H9 (cell line): ENCODE measurements around the gene ATXN3. TPM values are rescaled to one million over a fixed set of nuclear protein-coding genes. Genes with fewer than 3 reads are reported as not detected.

ENCODE experiments used
- DNase-seq: peaks from one replicate; pipeline ENCODE4 v3.0.0-alpha.2; 2017
- H2AFZ ChIP-seq: one replicate; pipeline ENCODE4 v1.6.1; 2013; ENCODE audit warnings: mild to moderate bottlenecking, low read length, control low read depth, moderate library complexity
- H2AK5ac ChIP-seq: 2 replicates; pipeline ENCODE4 v1.6.1; 2013; ENCODE audit warnings: low read length, control low read depth, mixed read lengths; ENCODE audit not compliant: insufficient read length
- H2BK120ac ChIP-seq: one replicate; pipeline ENCODE4 v1.6.1; 2013; ENCODE audit warnings: low read depth, mild to moderate bottlenecking, low read length, control low read depth, inconsistent platforms; ENCODE audit not compliant: poor library complexity, severe bottlenecking
- H2BK12ac ChIP-seq: 2 replicates; pipeline ENCODE4 v1.6.1; 2013; ENCODE audit warnings: low read length, control low read depth, mixed read lengths, low read depth; ENCODE audit not compliant: insufficient read length
- H2BK15ac ChIP-seq: 2 replicates; pipeline ENCODE4 v1.6.1; 2013; ENCODE audit warnings: low read depth, low read length, control low read depth
- H2BK20ac ChIP-seq: one replicate; pipeline ENCODE4 v1.6.1; 2013; ENCODE audit warnings: low read depth, mild to moderate bottlenecking, low read length, control low read depth, inconsistent platforms; ENCODE audit not compliant: poor library complexity, severe bottlenecking
- H2BK5ac ChIP-seq: 2 replicates; pipeline ENCODE4 v1.6.1; 2013; ENCODE audit warnings: low read length, control low read depth, mixed read lengths; ENCODE audit not compliant: insufficient read length
- H3K14ac ChIP-seq: 2 replicates; pipeline ENCODE4 v1.6.1; 2013; ENCODE audit warnings: low read length, control low read depth; ENCODE audit not compliant: insufficient read depth
- H3K18ac ChIP-seq: 2 replicates; pipeline ENCODE4 v1.6.1; 2013; ENCODE audit warnings: low read depth, mild to moderate bottlenecking, mixed read lengths, low read length, control low read depth; ENCODE audit not compliant: insufficient read length
- H3K23ac ChIP-seq: 2 replicates; pipeline ENCODE4 v1.6.1; 2013; ENCODE audit warnings: low read length, control low read depth, mixed read lengths, low read depth; ENCODE audit not compliant: insufficient read length
- H3K23me2 ChIP-seq: 2 replicates; pipeline ENCODE4 v1.6.1; 2013; ENCODE audit warnings: low read depth, mild to moderate bottlenecking, mixed read lengths, low read length, control low read depth; ENCODE audit not compliant: insufficient read length, poor library complexity, severe bottlenecking
- H3K27ac ChIP-seq: 2 replicates; pipeline ENCODE4 v1.5.1; 2013; ENCODE audit warnings: low read length, control low read depth, mixed read lengths, low read depth; ENCODE audit not compliant: insufficient read length
- H3K27me3 ChIP-seq: 2 replicates; pipeline ENCODE4 v1.6.1; 2013; ENCODE audit warnings: low read length, control low read depth, inconsistent platforms; ENCODE audit not compliant: insufficient read depth
- H3K4ac ChIP-seq: 2 replicates; pipeline ENCODE4 v1.6.1; 2013; ENCODE audit warnings: low read depth, mild to moderate bottlenecking, control low read depth, inconsistent platforms, low read length, moderate library complexity
- H3K4me1 ChIP-seq: 2 replicates; pipeline ENCODE4 v1.6.1; 2013; ENCODE audit warnings: low read length, control low read depth, inconsistent platforms; ENCODE audit not compliant: insufficient read depth
- H3K4me2 ChIP-seq: 2 replicates; pipeline ENCODE4 v1.6.1; 2013; ENCODE audit warnings: low read length, control low read depth, mixed read lengths; ENCODE audit not compliant: insufficient read length, insufficient read depth
- H3K56ac ChIP-seq: 2 replicates; pipeline ENCODE4 v1.6.1; 2013; ENCODE audit warnings: low read depth, mild to moderate bottlenecking, mixed read lengths, low read length, control low read depth; ENCODE audit not compliant: insufficient read length
- H3K79me1 ChIP-seq: 2 replicates; pipeline ENCODE4 v1.6.1; 2013; ENCODE audit warnings: low read depth, mild to moderate bottlenecking, moderate library complexity, low read length, control low read depth, inconsistent platforms; ENCODE audit not compliant: insufficient read depth, poor library complexity, severe bottlenecking
- H3K79me2 ChIP-seq: 2 replicates; pipeline ENCODE4 v1.6.1; 2013; ENCODE audit warnings: low read length, control low read depth, inconsistent platforms; ENCODE audit not compliant: insufficient read depth
- H3K9ac ChIP-seq: 2 replicates; pipeline ENCODE4 v1.6.1; 2013; ENCODE audit warnings: low read length, control low read depth, mixed read lengths; ENCODE audit not compliant: insufficient read length; ENCODE audit errors: extremely low read depth
- H3K9me3 ChIP-seq: one replicate; pipeline ENCODE4 v1.6.1; 2013; ENCODE audit warnings: low read depth, low read length, inconsistent platforms; ENCODE audit not compliant: control insufficient read depth
- H3T11ph ChIP-seq: one replicate; pipeline ENCODE4 v1.6.1; 2013; ENCODE audit warnings: mild to moderate bottlenecking, low read length, control low read depth, inconsistent platforms
- H4K20me1 ChIP-seq: one replicate; pipeline ENCODE4 v1.6.1; 2013; ENCODE audit not compliant: control insufficient read depth, insufficient read length, insufficient read depth
- H4K5ac ChIP-seq: 2 replicates; pipeline ENCODE4 v1.6.1; 2013; ENCODE audit warnings: low read depth, mild to moderate bottlenecking, mixed read lengths, low read length, control low read depth; ENCODE audit not compliant: insufficient read length
- H4K8ac ChIP-seq: replicated peaks from 2 replicates; pipeline ENCODE4 v1.6.1; 2013; ENCODE audit warnings: low read length, control low read depth, mixed read lengths, low read depth; ENCODE audit not compliant: insufficient read length
- H4K91ac ChIP-seq: 2 replicates; pipeline ENCODE4 v1.6.1; 2013; ENCODE audit warnings: low read depth, mild to moderate bottlenecking, moderate library complexity, mixed read lengths, low read length, control low read depth; ENCODE audit not compliant: insufficient read length
- H3K27ac Mint-ChIP-seq, 3 experiments: 2 replicates in 2 of 3; 3 replicates in 1 of 3; pipeline ENCODE4 v1.8.0; 2020 to 2021; ENCODE audit warnings: mixed read lengths in 3 of 3, mild to moderate bottlenecking in 1 of 3, moderate library complexity in 1 of 3
- H3K27me3 Mint-ChIP-seq: 2 replicates; pipeline ENCODE4 v1.8.0; 2021; ENCODE audit warnings: low read depth, mild to moderate bottlenecking, moderate library complexity, mixed read lengths
- H3K36me3 Mint-ChIP-seq, 3 experiments: 2 replicates in 2 of 3; 3 replicates in 1 of 3; pipeline ENCODE4 v1.8.0; 2020 to 2021; ENCODE audit warnings: low read depth in 3 of 3, mixed read lengths in 3 of 3; ENCODE audit not compliant: insufficient read depth in 1 of 3
- H3K4me1 Mint-ChIP-seq, 2 experiments: 2 replicates each; pipeline ENCODE4 v1.8.0; 2020; ENCODE audit warnings: mixed read lengths in 2 of 2
- H3K4me3 Mint-ChIP-seq, 2 experiments: 2 replicates in 1 of 2; 3 replicates in 1 of 2; pipeline ENCODE4 v1.8.0; 2020 to 2021; ENCODE audit warnings: mild to moderate bottlenecking in 2 of 2, mixed read lengths in 2 of 2, moderate library complexity in 1 of 2
- H3K9me3 Mint-ChIP-seq, 2 experiments: 2 replicates in 1 of 2; 3 replicates in 1 of 2; pipeline ENCODE4 v1.8.0; 2020; ENCODE audit warnings: mild to moderate bottlenecking in 2 of 2, mixed read lengths in 2 of 2, moderate library complexity in 1 of 2
- whole genome bisulfite sequencing: extraction: QIAGEN DNeasy Blood & Tissue Kit; methylation state at CpG from one replicate; pipeline ENCODE4 v1.1.7; 2013; ENCODE audit warnings: missing lambda C conversion rate, low lambda C conversion rate, mixed read lengths; ENCODE audit not compliant: insufficient read length; ENCODE audit errors: extremely low coverage; 5-methylcytosine and 5-hydroxymethylcytosine counted together
- total RNA-seq: library from RNA; stranded (reverse); gene quantifications from 2 replicates; pipeline ENCODE4 v1.2.1, GENCODE V29; 2021
- TF ChIP-seq, protein P1 (sequence below): fragments of 200-600 bp; sonication (generic); conservative IDR thresholded peaks from 3 replicates; pipeline ENCODE4 v1.8.0; 2021; ENCODE audit warnings: antibody characterized with exemption, mild to moderate bottlenecking

ATXN3 gene
- total RNA-seq, 1 experiment from 2014 or later, result 29.7 TPM

DNA sequence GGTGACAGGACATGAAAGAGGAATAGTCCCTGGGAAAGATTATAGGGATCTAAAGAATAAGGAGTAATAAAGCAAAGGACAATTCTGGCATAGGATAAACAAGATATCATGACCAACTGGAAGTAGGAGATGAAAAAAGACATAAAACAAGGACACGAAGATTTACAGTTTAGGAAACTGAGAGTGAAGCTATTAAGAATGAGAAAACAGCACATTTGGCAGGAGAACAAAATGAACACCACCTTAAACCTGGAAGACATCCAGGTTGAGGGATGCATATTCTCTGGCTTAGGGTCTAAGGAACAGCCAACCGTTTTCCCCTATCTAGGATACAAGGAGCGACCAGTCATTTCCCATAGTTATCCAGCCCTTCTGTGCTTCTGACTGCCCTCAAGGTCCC, 68.4 kb downstream of the ATXN3 start:
- Mint-ChIP-seq H3K4me1 (peaks cover 16 to 18% of the 10 kb centered on the region in 2 experiments), H3K4me3 (peak overlapping the region; percentile 92 to 96), H3K27ac (no peak overlapping the region; a peak in 1 of 7 replicates), H3K9me3 (peaks cover 7 to 8% of the 10 kb centered on the region in 2 experiments), H3K27me3 (no peaks in the 10 kb centered on the region), H3K36me3 (peaks cover 7 to 23% (median 7%) of the 10 kb centered on the region in 3 experiments)
- no peak overlapping the region for H3K56ac ChIP-seq
- TF ChIP-seq, protein P1, sequence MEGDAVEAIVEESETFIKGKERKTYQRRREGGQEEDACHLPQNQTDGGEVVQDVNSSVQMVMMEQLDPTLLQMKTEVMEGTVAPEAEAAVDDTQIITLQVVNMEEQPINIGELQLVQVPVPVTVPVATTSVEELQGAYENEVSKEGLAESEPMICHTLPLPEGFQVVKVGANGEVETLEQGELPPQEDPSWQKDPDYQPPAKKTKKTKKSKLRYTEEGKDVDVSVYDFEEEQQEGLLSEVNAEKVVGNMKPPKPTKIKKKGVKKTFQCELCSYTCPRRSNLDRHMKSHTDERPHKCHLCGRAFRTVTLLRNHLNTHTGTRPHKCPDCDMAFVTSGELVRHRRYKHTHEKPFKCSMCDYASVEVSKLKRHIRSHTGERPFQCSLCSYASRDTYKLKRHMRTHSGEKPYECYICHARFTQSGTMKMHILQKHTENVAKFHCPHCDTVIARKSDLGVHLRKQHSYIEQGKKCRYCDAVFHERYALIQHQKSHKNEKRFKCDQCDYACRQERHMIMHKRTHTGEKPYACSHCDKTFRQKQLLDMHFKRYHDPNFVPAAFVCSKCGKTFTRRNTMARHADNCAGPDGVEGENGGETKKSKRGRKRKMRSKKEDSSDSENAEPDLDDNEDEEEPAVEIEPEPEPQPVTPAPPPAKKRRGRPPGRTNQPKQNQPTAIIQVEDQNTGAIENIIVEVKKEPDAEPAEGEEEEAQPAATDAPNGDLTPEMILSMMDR, result no peak
- H2AFZ ChIP-seq, result no peak overlapping the region
- no peak overlapping the region for H2BK5ac ChIP-seq
- no peak overlapping the region for H4K8ac ChIP-seq
- H3K23ac ChIP-seq, result no peak overlapping the region
- no peak overlapping the region for H3K4ac ChIP-seq
- H3K9me3 ChIP-seq, result no peaks in the 10 kb centered on the region
- peaks cover 16% of the 10 kb centered on the region; the same call in 1 of the 2 replicates for H3K79me2 ChIP-seq
- H3K4me1 ChIP-seq, result no peaks in the 10 kb centered on the region
- H2BK12ac ChIP-seq, result no peak overlapping the region
- H3T11ph ChIP-seq, result no peak overlapping the region
- no peak overlapping the region for H4K5ac ChIP-seq
- H3K27ac ChIP-seq, result no peak overlapping the region
- H4K20me1 ChIP-seq, result no peaks in the 10 kb centered on the region
- H4K91ac ChIP-seq, result no peak overlapping the region
- H2BK20ac ChIP-seq, result no peak overlapping the region
- H3K14ac ChIP-seq, result no peak overlapping the region
- no peak overlapping the region for H2AK5ac ChIP-seq
- H2BK15ac ChIP-seq, result no peak overlapping the region
- H2BK120ac ChIP-seq, result no peak overlapping the region
- WGBS, result no CpG with 5 or more reads among the region's 3 CpGs
- no peaks in the 10 kb centered on the region for H3K79me1 ChIP-seq
- no peak overlapping the region for H3K9ac ChIP-seq
- H3K4me2 ChIP-seq, result peak overlapping the region; percentile 92
- no peaks in the 10 kb centered on the region for H3K27me3 ChIP-seq
- DNase-seq, result no peak
- H3K18ac ChIP-seq, result no peak overlapping the region
- H3K23me2 ChIP-seq, result no peaks in the 10 kb centered on the region
